ENCODE results near the gene CD47.

Gene CD47

DNA sequence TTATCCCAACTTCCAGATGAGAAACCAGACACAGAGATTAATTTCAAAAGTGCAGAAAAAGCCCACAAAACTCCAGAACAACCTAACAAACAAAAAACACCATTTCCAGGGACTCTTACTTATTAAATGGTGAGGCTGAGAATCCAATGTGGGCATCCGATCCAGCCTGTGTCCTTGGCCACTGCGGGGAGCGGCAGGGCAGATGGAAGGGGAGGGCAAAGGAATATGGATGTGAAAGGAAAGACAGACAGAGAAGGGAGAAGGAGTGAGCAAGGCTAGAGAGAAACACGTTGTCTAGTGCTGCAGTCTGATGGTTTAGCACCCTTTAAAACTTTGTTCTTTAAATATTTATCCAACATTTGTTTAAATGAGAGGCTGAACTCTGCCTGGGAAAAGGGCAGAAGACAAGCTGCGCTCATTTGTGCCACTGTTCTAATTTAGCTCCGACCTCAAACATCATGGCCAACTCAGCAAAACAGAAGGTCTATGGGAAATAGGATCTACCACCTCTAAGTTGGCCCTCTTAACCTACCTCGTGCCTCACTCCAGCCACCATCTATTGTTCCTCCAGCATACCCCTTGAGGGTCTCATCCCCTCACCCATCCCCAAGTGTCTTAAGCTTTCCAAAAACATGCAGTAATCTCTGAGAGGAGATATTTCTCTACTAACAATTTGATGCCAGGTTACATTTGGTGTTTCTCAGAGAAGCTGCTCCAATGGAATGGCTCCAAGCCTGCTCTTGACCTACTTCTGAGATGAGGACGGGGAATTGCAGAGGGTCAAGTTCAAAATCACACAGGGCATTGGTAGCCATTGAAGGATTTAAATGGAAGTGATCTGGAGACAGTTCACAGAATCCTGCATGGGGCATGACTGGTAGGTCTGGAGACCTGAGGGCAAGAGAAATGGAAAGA is 77.4 kb downstream of the CD47 start:
- DNase-seq (ENCODE audit: low spot score) = no peak

DNA sequence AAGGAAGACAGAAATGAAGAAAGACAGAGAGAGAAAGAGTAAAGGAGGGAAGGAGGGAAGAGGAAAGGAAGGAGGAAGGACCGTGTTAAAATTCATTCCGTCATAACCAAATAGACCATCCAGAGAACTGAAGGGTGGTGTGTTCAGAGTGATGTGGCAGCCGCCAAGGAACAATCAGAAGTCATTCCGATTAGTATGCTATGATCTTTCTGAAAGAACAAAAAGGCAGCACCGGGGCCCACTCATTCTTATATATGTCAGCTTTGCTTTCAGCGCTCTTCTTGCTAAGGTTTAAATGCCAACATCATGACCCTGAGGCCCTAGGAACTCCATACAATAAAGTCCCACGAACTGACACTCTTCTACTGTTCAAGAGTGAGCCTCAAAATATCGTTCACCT is 78.5 kb downstream of the CD47 start:
- DNase-seq (ENCODE audit: low spot score) = no peak

DNA sequence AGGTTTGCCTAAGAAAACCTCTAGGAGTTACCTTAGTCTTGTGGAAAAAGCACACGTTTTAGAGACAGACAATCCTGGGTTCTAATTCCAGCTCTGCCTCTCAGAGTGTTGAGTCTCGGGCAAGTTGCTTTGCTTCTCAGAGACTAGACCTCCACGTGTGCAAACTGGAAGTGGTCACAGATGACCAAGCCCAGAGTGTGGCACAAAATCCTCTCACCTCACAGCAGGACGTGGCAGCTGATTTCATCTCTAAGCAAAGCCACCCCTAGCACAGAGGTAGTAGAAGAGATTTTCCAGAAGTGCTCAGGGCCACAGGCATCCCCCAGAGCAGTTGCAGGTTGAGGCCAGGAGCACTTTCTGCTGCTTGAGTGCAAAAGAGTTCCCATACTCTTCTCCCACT is 79.2 kb downstream of the CD47 start:
- no peak for DNase-seq (ENCODE audit: low spot score)

DNA sequence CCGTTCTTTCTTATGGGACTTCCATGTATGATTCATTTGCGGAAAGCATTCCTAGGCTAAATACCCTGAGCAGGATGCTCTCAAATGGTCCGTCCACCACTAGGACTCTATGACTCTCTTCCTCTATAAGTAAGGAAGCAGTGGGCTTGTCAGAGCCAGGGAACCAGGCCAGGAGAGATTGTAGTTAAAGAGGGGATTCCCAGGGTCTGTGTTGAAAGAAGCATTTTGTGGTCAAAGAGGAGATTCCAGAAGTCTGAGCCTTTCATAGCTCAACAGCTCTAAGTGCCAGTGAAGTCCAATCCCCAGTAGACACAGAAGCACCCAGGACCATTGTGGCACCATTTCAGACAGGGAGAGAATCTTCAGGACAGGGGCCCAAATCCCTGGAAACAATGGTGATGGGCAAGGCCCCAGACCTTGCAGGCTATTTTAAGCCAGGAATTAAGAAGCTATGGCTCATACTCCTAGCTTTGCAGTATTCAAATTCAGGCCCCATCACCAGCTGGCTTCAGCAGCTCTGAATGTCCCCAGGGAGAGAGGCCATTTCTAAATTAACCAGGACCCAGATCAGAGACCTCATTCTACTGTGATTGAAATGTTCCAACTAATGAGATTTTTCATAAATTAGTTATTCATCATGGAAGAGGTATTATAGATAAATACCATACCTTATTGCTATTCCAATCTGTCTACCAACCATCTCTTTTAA is 81.7 kb downstream of the CD47 start:
- peak; percentile 72 for DNase-seq (ENCODE audit: low spot score)

DNA sequence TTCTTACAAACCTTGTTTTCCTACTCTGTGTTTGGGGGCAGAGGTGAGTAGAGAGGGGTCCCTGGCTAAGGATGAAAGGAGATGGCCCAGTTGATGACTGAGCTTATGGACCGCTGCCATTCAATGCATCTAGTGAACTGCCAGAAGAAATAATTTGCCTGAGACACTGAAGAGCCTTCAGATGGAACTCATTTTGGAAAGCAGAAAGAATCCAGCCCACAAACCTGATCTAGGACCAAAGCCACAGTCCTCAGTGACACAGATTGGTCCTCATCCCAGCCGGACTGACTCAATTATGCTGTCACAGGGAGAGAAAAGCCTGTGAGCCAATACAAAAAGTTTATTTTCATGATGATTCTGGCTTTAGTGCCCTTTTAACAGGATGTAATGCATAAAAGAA is 82.7 kb downstream of the CD47 start:
- DNase-seq (ENCODE audit: low spot score) = no peak

DNA sequence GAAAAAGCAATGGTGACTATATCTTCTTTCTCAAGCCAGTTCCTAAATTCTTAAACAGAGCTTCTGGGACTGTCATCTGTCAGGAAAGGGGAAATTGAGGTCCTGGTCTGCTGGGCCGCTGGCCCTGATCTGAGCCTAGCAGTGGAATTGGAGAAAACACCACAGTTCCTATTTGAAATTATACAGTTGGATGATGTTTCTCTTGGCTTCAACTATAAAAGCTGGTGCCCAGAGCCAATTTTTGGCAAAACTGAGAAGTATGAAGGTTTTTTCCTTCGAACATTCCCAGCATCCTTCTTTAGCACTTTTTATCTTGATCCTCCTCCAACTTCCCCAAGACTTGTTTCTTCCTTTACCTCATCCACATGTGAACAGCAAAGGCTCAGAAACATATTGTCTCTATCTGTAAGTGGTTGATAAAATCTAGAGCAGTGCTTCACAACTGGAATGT is 83.9 kb downstream of the CD47 start:
- DNase-seq (ENCODE audit: low spot score) = no peak

DNA sequence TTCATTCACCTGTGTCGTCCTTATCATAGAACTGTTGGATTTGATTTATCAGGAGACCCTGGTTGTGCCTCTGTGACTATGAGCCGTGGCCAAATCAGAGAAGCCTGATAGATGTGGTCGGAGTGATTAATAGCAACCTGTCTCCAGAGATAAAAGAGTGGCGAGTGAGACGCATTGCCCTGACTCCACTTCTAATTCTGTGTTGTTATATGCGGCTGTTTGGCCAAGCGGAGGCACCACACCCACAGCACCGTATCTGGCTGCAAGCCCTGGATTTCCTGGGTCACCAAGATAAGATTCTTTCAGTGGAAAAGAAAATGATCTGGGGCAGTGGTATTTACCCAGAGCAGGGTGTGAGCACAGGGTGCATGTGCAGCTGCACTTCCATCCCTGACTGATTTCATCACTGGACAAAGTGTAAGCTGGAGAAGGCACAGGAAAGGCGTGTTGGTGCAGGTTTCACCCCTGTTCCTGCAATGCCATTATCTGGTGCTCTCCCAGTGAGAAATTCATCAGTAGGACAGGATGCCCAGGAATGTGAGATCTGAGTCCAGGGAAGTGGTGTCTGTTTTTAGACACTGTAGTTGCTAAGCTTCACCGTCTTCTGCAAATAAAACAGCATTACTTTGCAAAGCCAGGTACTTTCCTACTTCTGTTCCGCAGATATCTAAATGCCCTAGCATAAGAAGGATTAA is 84.6 kb downstream of the CD47 start:
- no peak for DNase-seq (ENCODE audit: low spot score)

DNA sequence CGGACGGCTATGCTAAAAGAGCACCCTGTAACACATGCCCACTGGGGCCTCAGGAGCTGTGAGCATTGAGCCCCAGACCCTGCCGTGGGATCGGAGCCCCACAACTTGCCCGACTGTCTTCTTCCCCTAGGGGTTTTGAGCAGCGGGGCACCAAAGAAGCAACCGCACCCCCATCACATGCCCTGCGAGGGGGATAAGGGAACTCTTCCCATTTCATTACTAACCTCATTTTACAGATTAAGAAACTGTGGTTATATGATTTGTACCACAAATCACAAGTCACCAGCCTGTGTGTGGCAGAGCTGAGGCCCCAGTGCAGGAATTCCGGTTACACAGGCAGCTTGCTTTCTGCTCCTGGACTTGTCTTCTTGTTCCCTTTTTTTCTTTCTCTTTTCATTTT is 86.2 kb downstream of the CD47 start:
- no peak for DNase-seq (ENCODE audit: low spot score)

DNA sequence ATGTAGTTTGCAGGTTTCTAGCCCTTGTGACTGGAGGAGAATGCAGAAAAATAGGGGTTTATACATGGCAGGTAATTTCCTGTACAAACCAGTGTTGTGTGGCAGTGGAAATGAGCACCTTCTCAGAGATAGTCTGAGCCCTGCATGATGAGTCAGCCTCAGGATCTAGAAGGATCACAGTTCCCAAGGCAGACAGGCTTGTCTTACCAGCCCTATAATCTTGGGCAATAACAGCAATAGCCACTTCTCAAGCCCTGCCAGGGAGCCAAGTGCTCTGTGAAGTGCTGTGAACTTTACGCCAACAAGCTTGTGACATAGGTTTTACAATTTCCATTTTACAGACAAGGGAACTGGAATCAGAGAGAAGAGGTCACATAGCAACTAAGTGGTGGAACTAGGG is 89.4 kb downstream of the CD47 start:
- DNase-seq (ENCODE audit: low spot score) = no peak

DNA sequence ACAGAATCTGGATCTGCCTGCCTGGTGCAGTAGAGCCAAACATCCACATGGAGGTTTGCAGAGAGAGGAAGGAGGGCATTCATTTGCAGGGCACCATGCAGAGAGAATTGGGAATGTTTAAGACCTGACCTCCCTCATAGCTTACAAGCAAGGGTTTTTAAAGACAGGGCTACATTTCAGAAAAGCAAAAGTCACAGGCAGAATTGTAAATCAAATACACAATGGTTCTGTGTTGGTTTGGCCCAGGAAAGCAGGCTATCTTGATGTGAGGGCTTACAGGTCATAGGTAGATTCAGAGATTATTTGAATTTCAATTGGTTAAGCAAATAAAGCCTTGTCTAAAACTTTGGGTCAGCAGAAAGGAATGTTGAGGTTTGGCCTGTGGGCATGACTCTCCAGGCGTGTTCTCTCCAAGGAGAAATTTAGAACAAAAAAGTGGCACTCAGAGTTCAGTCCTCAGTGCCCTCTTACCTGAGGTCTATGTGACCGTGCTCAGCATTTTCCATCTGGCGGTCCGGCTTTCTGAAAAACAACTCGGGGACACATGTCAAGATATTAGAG is 91.5 kb downstream of the CD47 start:
- no peak for DNase-seq (ENCODE audit: low spot score)

DNA sequence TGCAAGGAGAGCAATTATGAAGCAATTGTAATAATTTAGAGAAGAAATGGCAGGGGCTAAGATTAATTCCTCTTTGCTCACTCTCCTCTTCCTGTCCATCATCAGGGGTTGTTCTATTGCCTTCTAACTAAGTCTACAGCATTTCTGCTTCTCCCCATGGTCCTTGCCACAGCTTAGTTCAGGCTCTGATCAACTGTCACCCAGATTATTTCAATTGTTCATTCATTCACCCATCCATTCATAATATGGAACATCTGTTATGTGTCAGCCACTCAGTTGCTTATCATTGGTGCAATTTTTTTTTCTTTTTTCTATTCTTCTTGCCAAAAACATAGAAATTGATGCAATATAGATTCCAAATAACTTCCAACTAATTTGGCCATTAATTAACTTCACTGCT is 93.2 kb downstream of the CD47 start:
- no peak for DNase-seq (ENCODE audit: low spot score)

DNA sequence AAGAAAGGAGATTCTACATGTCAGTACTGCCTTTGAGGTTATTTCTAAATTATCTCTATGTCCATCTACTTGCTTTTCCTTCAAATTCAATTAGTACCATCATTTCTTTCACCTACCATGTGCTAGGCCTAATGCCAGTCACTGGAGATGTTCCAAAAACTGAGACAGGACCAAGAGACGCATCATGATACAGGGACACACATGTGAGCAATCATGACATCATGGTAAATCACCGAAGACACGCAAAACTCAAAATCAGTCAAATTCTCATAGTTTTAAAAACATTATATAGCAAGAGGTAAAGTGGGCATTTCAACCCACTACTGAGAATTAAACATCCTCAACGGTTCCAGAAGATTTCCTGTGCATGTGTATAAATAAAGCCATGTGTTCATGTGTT is 95.0 kb downstream of the CD47 start:
- DNase-seq (ENCODE audit: low spot score) = no peak

DNA sequence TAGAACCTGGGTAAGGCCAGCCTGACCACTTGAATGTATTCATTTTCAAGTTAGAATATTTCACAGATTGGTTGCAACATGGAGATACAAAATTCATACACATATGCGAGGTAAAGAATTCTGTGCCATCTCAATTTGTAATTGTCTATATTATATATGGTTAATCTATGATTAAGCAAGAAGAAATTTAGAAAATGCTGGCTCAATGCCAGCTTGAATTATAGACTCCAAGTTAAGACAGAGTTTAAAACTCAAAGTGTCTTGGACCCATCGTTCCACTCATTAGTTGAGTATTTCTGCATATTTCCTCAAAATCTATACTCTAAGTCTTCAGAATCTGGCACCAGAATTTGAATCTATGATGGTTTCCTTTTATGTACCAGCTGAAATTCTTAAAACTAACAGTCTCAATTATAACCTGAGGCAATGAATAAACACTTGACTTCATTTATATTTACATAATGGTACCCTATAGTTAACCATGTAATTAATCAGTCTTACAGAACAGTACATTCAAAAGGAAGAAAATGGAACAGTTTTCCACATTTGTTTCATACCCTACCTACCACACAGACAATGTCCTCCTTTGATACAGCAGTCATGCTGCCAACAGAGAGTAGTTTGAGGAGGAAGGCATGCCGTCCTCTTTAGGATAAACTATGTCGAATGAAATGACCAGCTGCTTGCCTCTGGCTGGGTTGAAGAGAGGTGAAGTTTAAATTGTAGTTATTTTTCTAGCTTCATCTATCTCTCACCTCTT is 95.7 kb downstream of the CD47 start:
- DNase-seq (ENCODE audit: low spot score) = no peak

DNA sequence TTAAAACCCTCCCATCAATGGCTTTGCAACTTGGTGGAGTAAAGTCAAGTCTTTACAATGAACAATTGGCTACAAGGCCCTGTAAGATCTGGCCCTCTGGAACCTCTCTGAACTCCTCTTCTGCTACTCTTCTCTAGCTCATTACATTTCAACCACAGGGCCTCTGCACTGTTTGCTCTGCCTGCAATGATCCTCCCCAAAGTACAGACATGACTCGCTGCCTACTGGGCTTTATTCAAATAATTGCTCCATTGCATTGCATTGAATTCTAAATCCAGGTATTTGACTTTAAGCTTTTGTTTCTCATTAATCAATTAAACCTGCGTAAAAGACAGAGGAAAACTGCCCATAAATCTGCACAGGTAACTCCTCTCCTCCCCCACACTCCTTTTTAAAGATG is 96.7 kb downstream of the CD47 start:
- DNase-seq (ENCODE audit: low spot score) = no peak

DNA sequence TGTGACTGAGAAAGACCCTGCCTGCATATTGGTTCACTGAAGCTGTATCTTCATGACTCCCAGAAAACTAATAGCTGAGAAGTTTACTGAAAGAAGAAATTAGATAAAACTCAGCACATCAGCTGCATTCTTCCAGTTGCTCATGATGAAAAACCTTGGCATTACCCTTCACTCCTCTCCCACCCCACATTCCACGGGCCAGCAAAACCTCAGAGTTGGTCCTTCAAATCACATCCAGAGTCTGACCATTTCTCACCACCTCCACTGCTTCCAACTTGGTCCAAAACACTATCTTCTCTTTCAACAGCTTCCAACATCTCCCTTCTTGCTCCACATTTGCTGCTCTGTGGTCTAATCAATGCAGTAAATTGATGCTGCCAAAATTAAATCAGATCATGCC is 97.1 kb downstream of the CD47 start:
- DNase-seq (ENCODE audit: low spot score) = no peak

Data from D341Med (cell line).